Urothelium cell line (cell line): ENCODE measurements around the gene OR4C6.

Source experiments
- DNase-seq: peaks from one replicate; pipeline ENCODE4 v3.0.0; 2011; ENCODE audit warnings: low spot score, mixed read lengths
- FAIRE-seq: peaks from 2 replicates; lab custom pipeline; 2011; peaks lifted over from hg19 to GRCh38; lab: Jason Lieb, UNC

Gene OR4C6

DNA sequence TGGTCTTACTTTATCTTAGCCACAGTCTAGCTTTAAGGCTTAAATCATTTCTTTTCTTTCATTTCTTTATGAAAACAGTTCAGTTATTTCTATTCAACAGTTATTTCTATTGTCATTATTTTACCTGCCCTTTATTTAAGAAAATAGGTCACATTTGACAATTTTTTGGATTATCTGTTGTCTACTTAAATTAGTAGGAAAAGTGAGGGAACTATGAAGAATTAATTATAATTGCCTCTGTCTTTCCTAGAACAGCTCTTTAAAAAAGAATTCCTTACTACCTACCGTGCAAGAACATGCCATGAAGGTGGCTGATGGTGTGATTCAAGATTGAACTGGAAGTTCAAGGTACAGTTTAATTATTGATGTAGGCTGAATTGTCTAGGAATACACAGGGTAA, at the start of gene OR4C6:
Gene OR4C6 (plus strand): TSS at position 301 of the 400 bp plus-strand sequence. CDS start 2,966 bp downstream, outside the sequence.
- DNase-seq (no peak), FAIRE-seq (no peak)

DNA sequence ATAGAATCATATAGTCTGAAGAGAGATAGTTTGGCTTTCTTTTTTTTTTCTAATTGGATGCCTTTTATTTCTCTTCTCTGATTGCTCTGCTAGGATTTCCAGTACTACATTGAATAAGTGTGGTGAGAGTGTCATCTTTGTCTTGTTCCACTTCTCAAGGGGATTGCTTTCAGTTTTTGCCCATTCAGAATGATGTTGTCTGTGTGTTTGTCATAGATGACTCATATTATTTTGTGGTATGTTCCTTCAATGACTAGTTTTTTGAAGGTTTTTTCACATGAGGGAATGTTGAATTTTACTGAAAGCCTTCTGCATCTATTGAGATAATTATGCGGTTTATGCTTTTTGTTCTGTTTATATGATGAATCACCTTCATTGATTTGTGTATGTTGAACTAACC, 37.5 kb upstream of the OR4C6 start:
- FAIRE-seq (no peak), DNase-seq (no peak)

DNA sequence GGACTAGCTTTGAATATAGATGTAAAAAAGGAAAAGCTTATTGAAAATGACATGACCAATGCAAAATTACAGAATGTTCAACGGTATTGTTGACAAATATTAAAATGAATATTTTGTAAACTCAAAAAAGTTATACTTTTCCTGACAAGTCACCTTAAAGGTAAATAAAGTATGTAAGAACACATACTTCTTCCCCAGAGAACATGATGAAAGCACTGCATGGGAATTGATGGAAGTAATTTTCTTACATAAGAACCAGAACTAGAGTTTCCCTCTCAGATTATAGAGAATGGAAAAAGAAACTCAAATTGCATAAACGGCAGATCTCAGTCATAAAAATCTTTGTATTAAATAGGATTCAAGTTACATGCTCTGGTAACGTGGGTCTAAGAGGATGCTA, 27.2 kb upstream of the OR4C6 start, which contains the start of gene OR4P4:
Gene OR4P4 (plus strand): TSS at position 301 of the 400 bp plus-strand sequence.
- FAIRE-seq (no peak), DNase-seq (no peak)

DNA sequence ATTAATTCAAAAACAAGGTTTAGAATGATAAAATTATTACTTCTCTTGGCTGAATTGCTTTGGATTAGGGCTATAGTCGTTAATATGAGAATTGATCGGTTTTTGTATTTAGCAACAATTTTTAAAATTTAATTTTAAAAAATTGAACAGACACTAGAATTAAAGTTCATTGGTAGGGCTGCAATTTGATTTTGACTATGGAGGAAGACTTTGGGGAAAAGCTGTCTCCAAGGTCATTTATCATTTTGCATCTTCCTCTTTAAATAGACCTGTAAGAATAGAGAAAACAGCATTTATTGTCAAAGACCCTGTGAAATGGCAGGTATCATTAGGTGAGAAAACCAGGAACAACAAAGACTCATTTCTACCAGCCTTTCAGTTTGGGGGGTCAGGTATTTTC, 14.0 kb upstream of the OR4C6 start, which contains the start of gene OR4S2:
Gene OR4S2 (plus strand): TSS at position 301 of the 400 bp plus-strand sequence. CDS start 2,577 bp downstream, outside the sequence.
- FAIRE-seq (no peak), DNase-seq (no peak)

DNA sequence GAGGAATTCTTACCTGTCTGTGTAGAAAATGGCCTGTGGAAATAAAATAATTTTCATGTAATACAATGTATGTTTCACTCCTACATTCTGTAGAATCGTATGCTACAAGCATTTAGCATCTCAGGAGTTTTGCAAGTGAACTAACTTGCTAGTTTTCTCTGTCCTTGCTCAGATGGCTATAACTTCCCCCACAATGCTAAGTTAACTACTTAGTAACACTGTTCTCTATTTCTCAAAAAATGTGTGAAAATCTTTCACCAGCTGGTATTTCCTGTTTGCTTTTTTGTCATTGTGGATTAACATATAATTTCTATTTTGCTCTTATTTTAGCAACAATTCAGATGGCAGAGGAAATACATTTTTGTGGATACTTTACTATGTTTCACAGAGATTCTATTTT, 9.4 kb upstream of the OR4C6 start:
- no peak for FAIRE-seq

DNA sequence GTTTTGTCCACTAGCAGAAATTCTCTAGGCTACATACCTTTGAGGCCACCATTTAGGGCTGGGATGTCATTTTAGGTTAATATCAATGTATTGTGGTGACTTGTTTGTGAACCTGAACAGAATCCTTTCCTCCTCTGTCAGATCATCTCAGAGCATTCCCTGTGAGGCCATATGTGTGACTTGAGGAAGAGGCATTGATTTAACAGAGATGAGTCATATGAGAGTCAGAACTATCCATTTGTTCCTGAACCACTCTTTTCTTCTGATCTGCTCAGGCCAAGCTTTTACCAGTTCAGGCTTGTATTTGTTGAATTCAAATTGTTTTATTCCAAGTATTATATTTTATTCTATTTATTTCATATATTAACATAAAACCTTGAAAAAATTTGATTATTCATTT, 6.9 kb upstream of the OR4C6 start:
- DNase-seq = no peak

More for the DNA sequence above, 9.4 kb upstream of the OR4C6 start:
- DNase-seq = no peak

DNA sequence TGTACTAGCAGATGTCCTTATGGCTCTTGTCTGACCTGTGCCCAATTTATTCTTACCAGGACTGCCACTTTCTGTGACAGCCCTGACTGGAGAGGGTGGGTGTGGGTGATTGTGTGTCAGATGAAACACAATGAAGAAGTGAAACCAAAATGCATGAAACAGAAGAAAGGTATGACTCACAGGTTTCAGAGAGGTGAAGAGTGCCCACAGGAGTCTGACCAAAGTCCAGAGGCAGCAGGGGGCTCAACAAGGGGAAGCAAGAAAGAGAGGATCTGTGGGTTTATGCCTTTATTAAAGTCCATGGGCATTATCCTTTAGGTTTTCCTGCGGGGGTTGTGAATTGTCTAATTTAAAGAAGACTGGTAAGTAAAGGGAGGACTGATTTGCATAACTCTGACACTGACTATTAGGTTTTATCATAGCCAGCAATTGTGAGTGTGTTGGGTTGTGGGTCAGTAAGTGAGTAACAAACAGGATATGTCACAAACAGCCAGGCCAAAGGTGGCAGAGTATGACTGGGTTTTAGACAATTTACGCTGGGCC, 3.9 kb upstream of the OR4C6 start:
- DNase-seq (peak; percentile 18), FAIRE-seq (no peak)

More for the DNA sequence above, 6.9 kb upstream of the OR4C6 start:
- no peak for FAIRE-seq

DNA sequence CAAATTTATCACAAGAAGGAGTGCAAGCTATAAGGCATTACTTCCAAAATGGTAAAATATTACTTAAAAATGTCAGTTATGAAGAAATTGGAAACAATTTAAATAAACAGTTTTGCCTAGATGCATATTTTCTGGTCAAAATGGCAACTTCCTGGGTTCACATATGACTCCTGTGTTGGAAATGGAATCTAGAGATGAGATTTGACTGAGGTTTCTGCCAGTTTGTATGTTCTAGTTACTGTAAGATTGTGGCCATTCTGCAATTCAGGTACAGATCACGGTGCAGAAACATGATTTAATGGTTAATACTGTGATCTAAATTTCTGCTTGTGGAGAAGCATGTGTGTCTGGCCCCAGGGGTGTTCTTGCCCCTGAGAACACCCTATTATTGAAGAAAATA, 3.4 kb upstream of the OR4C6 start:
- FAIRE-seq = no peak
- no peak for DNase-seq

DNA sequence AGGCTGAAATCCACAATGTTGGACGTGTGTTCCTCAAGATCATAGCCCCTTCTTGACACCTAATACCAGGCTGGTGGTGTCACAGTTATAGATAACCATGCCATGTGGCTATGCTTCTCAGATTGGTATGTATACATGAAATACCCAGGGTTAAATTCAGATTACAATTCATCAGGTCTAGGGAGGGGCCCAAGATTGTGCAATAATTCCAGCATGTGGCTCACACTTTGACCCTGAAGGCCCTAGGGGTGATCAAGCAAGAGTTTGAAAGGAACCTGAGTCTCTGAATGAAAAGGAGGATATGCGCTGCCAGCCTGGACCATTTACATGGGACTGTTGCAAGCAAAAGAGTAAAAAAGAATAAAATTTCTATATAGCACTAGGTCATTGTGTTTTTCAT, 7.4 kb downstream of the OR4C6 start:
- FAIRE-seq (no peak), DNase-seq (no peak)

DNA sequence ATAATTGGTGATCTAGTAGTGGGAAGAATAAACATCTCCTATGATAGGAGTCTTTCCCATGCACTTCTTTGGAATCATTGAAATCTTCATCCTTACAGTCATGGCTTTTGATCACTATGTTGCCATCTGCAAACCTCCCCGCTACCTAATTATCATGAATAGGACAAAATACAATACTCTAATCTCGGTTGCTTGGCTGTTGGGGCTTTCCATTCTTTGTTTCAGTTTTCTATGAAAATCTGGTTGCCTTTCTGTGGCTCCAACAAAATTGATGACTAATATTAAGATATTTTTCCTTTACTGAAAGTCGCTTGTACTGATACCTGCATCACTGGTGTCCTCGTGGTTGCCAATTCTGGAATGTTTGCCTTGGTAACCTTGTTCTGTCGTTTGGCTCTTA, 11.9 kb downstream of the OR4C6 start:
- no peak for DNase-seq
- no peak for FAIRE-seq

DNA sequence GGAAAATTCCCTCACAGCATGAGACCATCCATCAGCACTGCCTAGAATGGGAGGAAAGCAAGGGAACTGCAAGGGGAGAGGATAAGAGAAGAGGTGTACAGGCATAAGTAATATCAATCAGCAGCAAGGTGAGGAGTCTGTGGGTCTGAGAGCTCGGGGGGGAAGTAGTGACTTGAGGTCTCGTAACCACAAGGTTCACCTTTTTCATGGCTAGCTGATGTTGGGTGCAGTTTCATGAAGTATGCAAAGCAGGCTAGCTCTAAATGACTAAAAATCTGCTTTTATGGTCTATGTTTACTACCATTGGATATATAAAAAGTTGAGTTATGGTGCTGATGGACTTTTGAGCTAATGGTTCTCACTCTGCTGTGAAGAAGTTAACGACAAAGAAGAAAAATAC, 35.8 kb downstream of the OR4C6 start:
- no peak for FAIRE-seq

DNA sequence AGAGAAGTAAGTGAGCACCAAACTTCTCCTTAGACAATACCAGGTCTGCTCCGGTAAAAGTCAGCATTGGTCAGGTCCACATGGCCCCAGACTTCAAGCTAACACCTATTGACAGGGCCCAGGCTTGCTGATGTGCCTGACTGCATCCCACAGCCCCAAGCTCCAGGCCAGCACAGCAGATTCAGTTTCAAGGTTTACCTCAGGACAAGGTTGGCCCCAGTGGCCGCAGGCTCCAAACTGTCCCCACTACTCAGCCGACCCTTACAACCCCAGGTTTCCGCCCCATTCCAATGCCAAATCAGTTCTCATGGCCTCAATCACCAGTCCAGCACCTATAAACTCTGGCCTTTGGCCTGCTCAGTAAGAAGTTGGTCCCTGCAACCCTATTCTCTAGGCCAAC, 39.4 kb downstream of the OR4C6 start:
- FAIRE-seq (no peak), DNase-seq (no peak)

More for the DNA sequence above, 35.8 kb downstream of the OR4C6 start:
- DNase-seq = no peak

DNA sequence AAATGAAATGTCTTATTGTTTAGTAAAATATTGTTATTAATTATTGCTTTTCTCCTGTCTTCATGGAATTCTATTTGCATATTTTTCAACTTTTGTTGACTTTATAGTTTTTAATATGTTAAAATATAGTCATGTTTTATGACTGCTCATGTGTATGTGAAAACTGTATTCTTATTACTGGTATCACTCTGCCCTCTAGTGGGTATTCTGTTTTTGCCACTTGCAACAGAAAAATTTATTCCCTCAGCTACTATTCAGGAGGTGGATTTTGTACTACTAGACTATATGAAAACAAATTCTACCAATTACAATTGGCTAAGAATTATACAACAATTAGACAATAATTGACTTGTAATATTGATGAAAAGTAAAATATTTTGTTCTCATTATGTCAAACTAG, 45.0 kb downstream of the OR4C6 start:
- DNase-seq (peak; percentile 5), FAIRE-seq (no peak)

DNA sequence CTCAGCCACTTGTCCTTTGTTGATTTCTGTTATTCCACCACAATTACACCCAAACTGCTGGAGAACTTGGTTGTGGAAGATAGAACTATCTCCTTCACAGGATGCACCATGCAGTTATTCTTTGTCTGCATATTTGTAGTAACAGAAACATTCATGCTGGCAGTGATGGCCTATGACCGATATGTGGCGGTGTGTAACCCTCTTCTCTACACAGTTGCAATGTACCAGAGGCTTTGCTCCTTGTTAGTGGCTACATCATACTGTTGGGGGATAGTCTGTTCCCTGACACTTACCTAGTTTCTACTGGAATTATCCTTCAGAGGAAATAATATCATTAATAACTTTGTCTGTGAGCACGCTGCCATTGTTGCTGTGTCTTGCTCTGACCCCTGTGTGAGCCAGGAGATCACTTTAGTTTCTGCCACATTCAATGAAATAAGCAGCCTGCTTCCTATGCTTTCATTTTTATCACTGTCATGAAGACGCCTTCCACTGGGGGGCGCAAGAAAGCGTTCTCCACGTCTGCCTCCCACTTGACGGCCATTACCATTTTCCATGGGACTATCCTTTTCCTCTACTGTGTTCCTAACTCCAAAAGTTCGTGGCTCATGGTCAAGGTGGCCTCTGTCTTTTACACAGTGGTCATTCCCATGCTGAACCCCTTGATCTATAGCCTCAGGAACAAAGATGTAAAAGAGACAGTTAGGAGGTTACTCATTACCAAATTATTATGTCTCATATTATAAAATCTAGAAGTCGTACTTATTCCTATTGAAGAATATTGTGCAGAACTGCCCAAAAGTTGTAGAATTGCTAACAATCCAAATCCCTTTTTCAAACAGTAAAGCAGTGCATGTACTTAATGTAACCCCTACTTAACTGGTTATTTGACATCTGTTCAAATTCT, 53.2 kb downstream of the OR4C6 start:
- peak; percentile 5 for DNase-seq
- FAIRE-seq = no peak
